GM19351 (cell line): Measurements from ENCODE around the gene CLCF1.

Experiments used
- ATAC-seq: cut with Tn5 transposase; IDR thresholded peaks from one replicate; pipeline ENCODE4 v1.9.1; 2021; ENCODE audit warnings: mild to moderate bottlenecking, moderate library complexity; ENCODE audit not compliant: unreplicated experiment

Gene CLCF1

DNA sequence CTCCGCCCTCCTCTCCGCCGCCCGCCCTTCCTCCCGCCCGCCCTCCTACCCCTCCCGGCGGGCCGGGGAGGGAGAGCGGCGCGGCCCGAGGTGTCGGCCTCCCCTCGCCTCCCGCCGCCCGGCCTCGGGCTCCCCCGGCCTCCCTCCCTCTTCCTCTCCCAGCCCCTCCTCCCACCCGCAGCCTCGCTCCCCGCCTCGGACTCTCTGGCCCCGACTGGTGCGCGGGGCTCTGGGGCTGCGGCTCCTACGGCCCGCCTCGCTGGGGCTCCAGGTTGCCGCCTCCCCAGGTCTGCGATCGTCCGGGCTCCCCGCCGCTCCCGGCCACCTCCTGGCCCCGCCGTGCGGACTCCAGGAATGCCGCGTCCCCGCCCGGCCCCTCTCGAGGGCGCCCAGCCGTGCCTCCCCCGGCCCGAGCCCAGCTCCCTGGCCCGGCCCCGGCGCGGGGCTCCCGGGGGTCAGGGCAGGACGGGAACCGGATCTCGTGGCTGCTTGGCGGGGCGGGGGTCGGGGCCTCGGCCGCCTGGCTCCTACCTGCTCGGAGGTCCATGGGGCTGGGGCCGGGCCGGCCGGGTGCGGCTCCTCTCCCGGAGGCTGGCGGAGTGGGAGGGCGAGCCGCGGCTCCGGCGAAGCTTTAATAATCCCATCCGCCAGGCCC, at the start of gene CLCF1:
CLCF1 (minus strand) TSS at position 606 of the 655 bp plus-strand sequence; CDS start at position 547, 59 bp downstream.
- no peak for ATAC-seq

DNA sequence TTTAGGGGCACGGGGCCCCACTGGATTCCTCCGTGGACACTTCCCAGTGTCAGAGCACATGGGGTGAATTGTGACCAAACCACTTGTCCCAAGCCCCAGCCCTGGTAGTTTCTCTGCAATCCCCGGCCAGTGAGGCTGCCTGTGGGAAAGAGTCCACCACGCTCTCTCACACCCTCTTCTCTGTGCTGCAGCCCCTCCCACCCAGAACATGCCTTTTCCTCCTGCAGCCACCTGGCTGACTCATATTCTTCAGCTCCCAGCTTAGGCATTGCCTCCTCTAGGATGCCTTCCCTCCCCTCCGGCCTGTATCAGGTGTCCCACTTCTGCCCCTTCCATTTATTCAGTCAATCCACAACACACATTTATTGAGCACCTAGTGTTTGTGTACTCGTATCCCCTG, 49.5 kb upstream of the CLCF1 start:
- ATAC-seq, result no peak

DNA sequence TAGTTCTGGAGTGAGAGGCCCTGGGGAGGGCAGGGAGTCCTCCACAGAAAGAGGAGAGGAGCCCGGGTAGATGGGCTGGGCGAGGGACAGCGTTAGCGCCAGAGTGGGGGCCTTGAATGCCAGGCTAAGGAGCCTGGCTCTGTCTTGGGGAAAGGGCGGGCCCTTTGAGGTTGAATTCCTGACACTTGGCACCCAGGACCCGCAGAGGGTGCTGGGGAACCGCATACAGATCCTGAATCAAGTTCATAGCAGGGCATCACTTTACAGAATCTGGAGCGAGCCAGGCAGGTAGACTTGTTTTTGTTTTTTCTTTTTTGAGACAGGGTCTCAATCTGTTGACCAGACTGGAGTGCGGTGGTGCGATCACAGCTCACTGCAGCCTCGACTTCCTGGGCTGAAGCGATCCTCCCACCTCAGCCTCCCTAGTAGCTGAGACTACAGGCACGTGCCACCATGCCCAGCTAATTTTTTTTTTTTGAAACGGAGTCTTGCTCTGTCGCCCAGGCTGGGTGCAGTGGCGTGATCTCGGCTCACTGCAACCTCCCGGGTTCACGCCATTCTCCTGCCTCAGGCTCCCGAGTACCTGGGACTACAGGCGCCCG, 48.1 kb upstream of the CLCF1 start:
- peak; percentile 6 for ATAC-seq

DNA sequence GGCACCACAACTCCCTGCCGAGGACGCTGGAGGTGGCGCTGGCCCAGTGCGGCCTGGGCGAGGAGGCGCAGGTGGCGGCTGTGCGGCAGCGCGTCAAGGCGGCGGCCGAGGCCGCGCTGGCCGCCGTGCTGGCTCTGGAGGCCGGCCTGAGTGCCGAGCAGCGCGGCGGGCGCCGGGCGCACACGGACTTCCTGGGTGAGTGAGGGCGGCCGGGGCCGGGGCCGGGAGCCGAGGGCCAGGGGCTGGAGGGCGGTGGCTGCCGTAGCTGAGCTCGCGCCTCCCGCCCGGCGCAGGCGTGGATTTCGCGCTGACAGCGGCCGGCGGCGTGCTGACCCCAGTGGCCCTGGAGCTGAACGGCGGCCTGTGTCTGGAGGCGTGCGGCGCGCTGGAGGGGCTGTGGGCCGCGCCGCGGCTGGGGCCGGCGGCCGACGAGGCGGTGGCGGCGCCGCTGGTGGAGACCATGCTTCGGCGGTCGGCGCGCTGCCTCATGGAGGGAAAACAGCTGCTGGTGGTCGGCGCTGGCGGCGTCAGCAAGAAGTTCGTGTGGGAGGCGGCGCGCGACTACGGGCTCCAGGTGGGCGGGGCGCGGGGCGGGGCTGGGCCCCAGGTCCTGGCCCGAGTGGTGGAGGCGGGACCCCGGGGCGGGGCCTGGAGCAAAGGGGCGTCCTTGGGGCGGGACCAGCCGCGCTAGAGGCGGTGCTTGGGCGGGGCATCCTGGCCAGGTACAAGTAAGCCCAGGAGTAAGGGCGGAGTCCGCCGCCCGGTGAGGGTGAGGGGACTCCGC, 47.4 kb upstream of the CLCF1 start:
- ATAC-seq, result peak; percentile 90

DNA sequence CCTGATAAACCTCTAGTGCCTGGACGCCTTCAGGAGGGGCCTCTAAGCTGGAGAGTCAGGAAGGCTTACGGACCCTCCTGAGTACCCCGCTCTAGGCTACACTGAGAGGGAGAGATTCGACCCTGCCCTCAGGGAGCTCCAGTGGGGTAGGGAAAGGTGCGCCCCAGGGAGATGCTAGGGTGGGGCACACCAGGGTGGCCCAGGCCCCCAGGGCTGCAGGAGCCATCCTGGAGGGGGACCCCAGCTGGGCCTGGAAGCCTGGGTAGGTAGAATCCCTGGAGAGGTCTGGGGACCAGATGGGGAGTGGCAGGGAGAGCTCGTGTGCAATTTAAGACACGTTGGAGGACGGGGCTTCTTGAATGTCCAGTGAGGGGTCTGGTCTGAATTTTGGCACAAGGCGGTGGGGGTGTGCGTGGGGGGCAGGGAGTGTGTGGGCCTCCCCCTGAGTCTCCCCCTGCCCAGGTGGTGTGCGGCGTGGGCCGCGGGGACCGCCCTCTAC, 46.8 kb upstream of the CLCF1 start:
- ATAC-seq, result no peak

DNA sequence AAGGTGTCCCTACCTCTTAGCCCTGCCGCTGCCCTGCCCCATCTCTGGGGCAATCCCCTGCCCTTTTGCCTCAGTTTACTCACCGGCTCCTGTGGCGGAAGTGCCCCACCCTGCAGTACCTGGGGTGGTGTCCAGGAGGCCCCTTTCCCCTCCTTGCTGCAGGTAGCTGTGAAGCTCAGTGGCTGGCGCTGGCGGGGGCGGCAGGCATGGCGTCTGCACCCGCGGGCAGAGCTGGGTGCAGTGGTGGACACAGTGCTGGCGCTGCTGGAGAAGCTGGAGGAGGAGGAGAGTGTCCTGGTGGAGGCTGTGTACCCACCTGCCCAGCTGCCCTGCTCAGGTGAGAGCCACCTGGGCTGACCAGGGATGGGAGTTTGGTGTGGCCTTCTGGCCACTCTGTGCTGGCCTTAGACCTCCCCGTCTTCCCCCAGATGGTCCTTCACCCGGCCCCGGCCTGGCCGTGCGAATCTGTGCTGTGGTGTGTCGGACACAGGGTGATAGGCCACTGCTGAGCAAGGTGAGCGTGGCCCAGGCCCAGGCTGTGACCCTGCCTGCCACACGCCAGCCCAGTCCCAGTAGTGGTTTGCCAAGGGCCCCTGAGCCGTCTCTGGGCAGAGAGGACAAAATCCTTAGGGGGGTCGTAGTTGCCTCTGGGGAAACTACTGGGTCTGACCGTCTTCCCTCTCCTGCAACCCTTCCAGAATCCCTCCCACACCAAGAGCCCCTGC, 46.1 kb upstream of the CLCF1 start:
- ATAC-seq, result no peak

DNA sequence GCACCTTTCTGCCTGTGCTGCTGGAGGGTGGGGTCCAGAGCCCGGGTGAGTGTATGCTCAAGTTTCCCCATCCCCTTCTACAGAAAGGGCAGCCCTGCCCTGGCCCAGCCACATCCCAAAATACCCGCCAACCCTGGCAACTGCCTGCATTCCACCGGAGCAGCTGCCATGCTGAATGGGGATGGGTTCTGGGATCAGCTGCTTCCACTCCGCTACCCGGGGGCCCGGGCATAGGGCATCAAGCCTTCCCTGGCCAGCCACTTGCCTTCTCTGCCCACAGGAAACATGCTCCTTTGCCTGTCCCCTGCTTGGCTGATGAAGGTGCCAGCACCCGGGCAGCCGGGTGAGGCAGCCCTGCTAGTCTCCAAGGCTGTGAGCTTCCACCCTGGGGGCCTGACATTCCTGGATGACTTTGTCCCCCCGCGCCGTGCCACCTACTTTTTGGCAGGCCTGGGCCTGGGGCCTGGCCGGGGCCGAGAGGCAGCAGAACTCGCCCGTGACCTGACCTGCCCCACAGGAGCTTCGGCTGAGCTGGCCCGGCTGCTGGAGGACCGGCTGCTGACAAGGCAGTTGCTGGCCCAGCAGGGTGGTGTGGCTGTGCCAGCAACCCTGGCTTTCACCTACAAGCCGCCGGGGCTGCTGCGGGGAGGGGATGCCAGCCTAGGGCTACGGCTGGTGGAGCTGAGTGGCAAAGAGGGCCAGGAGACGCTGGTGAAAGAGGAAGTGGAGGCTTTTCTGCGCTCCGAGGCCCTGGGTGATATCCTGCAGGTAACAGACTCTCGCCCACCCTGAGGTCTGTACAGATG, 45.3 kb upstream of the CLCF1 start:
- no peak for ATAC-seq

DNA sequence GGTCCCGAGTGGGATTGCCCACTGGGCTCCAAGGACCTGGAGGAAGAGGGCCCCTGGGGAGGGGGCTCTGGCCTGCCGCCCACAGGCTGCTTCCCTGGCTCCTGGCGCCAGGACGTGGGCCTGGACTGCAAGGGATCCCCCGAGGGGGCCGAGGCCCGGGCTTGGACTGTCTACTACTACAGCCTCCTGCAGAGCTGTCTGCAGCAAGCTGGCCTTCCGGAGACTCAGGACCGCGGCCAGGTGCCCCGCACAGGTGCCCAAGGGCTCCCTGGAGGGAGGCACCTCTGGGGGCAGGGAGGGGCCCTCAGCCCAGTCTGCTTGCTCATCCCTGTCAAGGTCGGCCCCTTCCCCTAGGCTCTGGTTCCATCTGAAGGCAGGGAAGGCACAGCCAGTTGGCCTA, 44.0 kb upstream of the CLCF1 start:
- no peak for ATAC-seq

DNA sequence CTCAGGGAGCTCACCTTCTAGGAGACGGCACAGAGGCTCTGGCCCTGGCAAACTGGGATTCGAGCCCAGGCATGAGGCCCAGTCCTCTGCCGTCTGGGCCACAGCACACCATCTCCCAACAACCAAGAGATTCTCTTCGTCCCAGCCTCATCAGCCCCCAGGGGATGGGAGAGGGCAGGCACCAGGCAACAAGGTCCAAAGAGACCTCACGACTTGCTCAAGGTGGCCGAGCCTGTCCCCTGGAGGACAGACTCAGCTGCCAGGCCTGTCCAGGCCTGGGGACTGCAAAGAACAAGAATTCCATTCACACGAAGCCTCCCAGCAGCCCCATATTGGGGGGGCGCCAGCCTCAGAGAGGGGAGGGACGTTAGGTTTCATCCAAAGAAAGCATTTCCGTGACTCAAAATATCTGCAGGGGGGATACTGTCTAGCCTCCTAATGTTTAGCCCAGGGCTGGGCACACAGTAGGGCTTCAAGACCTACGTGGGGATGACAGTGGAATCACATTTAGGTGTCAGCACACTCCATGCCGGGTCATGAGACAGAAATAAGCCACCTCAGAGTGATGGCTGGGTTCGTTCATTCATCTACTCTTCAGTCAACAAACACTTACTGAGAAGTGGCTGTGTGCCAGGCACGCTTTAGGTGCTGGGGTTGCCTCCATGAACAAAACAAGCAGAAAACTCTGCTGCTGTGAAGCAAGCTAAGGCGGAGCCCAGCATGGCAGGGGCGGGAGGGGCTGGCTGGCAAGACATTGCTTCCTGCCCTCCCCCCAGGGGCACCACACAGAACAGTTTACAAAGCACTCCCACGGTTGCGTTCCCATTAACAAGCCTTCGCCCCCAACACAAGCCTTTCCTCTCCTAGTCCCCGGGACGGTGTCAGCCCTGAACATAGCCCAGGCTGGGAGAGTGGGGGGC, 43.3 kb upstream of the CLCF1 start:
- no peak for ATAC-seq

DNA sequence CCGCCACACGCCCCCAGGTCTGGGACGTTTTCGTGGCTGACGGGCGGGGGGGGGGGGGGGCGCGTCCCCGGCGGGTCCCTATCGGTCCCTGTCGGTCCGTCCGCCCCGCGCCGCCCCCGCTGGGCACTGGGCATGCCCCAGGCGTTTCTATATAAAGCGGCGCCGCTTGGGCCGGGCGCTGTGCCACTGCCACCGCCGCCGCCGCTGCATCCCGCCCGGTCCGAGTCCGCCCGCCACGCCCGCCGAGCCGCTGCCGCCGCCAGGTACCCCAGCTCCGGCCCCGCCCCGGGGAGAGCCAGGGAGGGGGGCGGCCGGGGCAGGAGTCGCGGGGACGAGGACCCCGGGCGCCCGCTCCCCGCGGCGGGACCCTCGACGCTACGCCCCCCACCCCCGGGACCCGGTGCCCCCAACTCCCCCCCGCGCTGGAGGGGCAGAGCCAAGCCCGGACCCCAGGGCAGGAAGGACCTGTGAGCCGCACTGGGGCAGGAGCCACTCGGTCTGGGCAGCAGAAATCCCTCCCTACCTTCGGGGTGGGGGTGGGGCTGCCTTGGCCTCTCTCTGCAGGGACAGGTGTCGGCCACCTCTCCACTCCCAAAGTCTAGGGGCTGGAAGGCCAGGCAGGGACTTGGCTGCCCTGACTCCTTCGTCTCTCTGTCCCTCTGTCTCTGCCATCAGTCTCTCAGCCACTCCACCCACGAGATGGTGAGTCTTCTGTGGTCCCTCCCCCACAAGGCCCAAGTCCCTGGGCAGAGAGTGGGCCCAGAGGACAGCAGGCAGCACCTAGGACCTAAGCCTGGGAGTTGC, 42.3 kb upstream of the CLCF1 start, which contains the start of gene CARNS1:
CARNS1 (plus strand) TSS at position 178 of the 804 bp plus-strand sequence; CDS start at position 700, 522 bp downstream.
- ATAC-seq, result no peak

DNA sequence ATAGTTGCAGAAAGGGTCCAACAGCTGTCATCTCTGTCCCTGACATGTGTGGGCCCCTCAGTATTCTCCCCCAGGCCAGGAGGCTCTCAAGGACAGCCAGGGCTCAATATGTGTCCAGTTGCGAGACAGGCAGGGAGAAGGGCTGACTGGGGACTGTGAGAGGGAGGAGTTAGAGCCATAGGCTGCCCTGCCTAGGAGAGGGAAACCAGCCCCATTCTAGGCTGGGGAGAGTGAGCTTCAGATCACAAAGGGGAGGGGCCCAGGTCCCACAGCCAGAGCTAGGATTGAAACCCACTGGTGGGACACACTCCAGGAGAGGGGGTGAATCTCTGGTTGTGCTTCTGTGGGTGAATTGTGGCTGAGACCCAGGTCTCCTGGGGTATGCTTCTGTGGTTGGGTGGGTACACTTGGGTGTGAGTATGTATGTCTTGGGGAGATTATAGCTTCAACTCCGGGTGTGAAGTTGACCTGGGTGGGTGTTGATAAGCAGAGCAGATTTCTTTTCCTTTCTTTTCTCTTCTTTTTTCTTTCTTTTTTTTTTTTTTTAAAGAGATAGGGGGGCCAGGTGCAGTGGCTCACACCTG, 40.0 kb upstream of the CLCF1 start:
- no peak for ATAC-seq

DNA sequence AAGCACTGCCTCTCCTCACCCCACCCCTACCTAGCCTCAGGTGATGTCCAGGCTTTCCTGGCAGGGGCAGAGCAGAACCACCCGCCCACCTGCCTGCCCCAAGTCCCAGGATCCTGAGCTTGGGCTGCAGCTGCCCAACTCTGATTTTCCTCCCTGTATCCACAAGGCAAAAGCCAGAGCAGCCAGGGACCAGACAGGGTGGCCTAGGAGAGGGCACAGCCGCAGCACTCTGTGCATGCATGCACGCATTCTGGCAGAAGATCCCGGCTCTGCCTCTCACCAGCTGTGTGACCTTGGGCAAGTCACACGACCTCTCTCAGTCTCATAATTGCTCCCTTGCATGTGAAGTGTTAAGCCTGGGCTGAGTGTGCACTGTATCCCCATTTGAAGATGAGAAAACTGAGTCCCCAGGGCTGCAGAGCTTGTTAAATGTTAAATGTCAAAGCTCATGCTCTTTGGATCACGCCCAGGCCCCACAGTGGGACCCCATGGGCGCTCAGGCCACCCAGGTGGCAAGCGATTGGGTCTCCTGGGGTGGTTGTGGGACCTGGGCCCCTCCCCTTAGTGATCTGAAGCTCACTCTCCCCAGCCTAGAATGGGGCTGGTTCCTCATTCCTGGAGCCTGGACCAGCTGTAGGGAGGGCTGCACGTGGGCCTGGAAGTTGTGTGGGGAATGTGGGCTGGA, 39.2 kb upstream of the CLCF1 start:
- ATAC-seq, result no peak

DNA sequence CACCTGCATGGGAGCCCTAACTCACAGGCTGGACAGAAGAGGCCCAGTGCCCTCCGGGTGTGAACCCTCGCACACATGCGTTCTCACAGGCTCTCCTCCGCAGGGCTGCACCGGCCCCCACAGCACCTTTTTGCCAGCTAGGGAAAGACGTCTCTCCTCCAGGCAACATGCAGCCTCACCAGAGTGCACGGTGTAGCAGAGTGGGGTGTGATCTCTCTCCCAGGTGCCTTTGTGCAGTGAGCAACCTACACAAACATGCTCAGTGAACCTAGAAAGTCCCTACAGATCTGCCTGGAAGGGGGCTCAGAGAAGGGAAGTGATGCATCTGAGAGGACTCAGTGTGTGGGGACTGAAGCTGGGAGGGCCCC, 38.4 kb upstream of the CLCF1 start:
- ATAC-seq, result no peak

DNA sequence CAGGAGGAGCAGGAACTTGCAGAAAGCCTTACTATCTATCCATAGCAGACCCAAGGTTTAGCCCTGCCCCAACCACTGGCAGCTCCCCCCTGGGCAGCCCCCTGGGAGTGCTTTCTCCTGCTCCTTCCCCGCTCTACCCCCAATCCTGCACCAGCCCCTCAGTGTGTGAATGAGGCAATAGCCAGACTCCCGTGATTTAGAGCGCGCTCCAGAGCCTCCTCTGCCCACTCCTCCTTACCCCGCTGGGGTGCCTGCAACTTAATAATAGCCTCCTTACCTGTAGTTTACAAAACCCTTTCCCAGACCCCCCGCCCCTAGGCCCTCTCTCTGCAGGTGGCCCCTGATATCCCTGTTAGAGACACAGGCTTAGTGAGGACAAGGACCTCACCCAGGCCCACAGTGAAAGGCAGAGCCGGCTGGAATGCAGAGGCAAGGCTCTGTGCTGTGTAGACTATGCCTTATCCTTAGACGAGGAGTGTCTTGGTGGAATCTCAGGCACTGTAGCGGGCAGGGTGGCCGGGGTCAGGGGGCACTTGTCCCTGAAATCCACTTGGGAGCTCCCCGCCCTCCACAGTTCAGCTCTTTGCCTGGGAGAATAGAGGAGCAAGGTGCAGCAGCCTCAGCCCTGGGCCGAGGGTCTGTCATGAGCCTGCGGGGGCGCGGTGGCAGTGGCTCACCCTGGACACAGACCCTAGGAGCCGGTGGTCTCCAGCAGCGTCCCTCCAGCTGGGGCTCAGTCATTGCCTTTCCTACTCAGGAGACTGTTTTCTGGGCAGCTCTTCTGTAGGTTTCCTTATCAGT, 37.8 kb upstream of the CLCF1 start:
- no peak for ATAC-seq

DNA sequence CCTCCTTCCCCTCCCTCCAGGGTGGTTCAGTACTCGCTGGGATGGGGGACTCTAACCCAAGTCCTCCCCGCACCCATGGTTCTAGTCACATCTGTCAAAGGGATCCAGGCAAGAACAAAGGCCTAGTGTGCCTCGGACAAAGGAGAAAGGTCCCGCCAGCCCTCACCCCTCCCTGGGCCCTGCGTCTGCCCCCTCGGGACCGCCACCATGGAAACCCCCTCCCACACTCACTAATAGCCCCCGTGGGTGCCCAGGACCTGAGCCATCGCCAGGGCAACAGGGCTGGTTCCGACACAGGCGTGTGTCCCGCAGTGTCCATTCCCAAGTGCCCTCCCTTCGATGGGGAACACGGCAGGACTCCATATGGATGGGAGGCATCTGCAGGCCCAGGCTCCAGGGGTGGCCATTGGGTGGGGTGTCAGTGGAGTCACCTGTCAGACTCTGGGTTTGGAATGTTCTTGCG, 37.0 kb upstream of the CLCF1 start:
- ATAC-seq, result no peak

DNA sequence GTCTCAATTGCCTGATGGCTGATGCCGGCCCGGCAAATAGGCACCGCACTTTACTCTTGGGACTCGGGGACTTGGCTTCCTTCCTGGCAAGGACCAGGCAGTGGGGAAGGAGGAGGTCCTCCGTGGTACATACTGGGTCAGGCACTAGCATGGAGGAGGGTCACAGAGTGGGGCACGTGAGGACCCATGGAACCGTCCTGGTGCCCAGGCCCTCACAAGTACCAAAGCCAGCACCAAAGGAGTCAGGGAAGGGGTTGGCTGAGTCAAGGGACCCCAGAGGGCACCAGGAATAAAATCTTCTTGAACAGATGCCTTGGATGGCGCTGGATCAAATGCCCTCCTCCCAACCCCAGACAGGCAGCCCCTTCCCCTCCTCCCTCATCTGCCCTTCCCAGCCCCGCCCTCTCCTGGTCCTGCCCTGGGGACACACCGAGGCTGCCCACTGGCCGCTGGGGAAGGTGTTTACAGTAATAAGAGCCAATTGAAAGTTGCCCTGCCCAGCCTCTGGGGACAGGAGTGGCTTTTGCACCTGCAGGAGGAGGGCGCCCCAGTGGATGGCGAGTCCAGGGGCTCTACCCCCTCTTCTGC, 36.5 kb upstream of the CLCF1 start:
- ATAC-seq, result no peak
